ENCODE data around the gene GPR146.

DNA sequence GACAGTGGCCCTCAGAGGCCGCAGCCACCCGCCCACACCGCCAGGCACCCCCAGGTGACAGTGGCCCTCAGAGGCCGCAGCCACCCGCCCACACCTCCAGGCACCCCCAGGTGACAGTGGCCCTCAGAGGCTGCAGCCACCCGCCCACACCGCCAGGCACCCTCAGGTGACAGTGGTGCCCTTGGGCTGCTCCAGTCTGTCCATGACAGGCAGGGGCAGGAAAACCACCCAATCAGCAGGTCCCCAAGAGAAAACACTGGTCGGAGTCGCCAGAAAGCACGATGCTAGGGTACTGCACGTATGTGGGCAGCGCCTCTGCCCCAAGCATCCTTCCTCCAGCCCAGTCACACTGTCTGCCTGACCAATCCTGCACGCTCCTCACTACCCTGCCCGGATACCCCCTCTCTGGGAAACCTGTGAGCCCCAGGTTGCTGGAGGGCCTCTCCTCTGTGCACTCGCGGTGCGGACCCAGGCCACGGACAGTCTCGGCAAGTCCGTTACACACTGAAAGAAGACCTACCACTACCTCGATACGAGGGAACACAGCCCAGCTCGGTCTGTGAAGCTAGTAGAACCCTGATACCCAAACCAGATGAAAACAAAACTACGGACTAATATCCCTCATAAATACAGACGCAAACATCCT is 11.7 kb upstream of the GPR146 start:
- TF ChIP-seq, protein P1, sequence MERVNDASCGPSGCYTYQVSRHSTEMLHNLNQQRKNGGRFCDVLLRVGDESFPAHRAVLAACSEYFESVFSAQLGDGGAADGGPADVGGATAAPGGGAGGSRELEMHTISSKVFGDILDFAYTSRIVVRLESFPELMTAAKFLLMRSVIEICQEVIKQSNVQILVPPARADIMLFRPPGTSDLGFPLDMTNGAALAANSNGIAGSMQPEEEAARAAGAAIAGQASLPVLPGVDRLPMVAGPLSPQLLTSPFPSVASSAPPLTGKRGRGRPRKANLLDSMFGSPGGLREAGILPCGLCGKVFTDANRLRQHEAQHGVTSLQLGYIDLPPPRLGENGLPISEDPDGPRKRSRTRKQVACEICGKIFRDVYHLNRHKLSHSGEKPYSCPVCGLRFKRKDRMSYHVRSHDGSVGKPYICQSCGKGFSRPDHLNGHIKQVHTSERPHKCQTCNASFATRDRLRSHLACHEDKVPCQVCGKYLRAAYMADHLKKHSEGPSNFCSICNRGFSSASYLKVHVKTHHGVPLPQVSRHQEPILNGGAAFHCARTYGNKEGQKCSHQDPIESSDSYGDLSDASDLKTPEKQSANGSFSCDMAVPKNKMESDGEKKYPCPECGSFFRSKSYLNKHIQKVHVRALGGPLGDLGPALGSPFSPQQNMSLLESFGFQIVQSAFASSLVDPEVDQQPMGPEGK (CRISPR knock-in tag; IDR thresholded peaks at IDR 0.05; ENCODE audit: borderline replicate concordance): no peak
- TF ChIP-seq ARNTL (CRISPR knock-in tag; IDR thresholded peaks at IDR 0.05; ENCODE audit: borderline replicate concordance, low read depth): no peak
- no peak for TF ChIP-seq ESRRG (CRISPR knock-in tag; IDR thresholded peaks at IDR 0.05)
- no peak for TF ChIP-seq ZFP30 (CRISPR knock-in tag; IDR thresholded peaks at IDR 0.05)
- no peak for TF ChIP-seq RARB (CRISPR knock-in tag; IDR thresholded peaks at IDR 0.05)
- TF ChIP-seq BACH2 (CRISPR knock-in tag; IDR thresholded peaks at IDR 0.05; ENCODE audit: borderline replicate concordance): no peak
